SK-N-SH (cell line): ENCODE results near the gene DNMBP. TPM values are rescaled to one million over a fixed set of nuclear protein-coding genes. Genes with fewer than 3 reads are reported as not detected.

Experiments
- CTCF ChIA-PET: fragments of 300-600, 350-600 bp; formaldehyde crosslinking; extraction: SDS; loops from one replicate; lab custom pipeline; 2021; lab: Yijun Ruan, JAX
- POLR2A ChIA-PET: fragments of 350-600 bp; sonication (Branson Sonifier 250); formaldehyde crosslinking; extraction: SDS; loops from one replicate; lab custom pipeline; 2020; ENCODE audit warnings: antibody characterized with exemption, inconsistent platforms; lab: Yijun Ruan, JAX
- DNase-seq: peaks from one replicate; pipeline ENCODE4 v3.0.0; 2012
- H2AFZ ChIP-seq: fragments of 200-600 bp; sonication (generic); 2 replicates; pipeline ENCODE4 v1.8.1; 2016; ENCODE audit warnings: antibody characterized with exemption, mild to moderate bottlenecking, low read depth
- H3F3A ChIP-seq: fragments of 200-600 bp; sonication (generic); replicated peaks from 2 replicates; pipeline ENCODE3; 2016; ENCODE audit warnings: antibody characterized with exemption, mild to moderate bottlenecking; ENCODE audit not compliant: insufficient read depth
- H3K27ac ChIP-seq, 2 experiments: fragments of 200-500 bp in 1 of 2; fragments of 200-600 bp in 1 of 2; sonication (Bioruptor generic) in 1 of 2; sonication (generic), shearing (Covaris generic) in 1 of 2; 2 replicates each; pipeline versions ENCODE4 v1.5.1 to v1.6.1; 2014 to 2016; ENCODE audit warnings: low read depth in 2 of 2, inconsistent platforms in 1 of 2, low read length in 1 of 2, mild to moderate bottlenecking in 1 of 2, mixed read lengths in 1 of 2
- H3K27me3 ChIP-seq: fragments of 200-600 bp; sonication (generic), shearing (Covaris generic); 2 replicates; pipeline ENCODE4 v1.6.1; 2016; ENCODE audit warnings: mixed run types; ENCODE audit not compliant: insufficient read depth
- H3K36me3 ChIP-seq, 2 experiments: fragments of 200-500 bp in 1 of 2; fragments of 200-600 bp in 1 of 2; sonication (Bioruptor generic) in 1 of 2; sonication (generic) in 1 of 2; replicated peaks in 1 of 2; 2 replicates each; pipeline versions ENCODE3 to v1.5.1; 2014 to 2016; ENCODE audit warnings: low read length in 1 of 2, mild to moderate bottlenecking in 1 of 2; ENCODE audit not compliant: insufficient read depth in 2 of 2, control insufficient read depth in 1 of 2
- H3K4me1 ChIP-seq, 2 experiments: fragments of 200-500 bp in 1 of 2; fragments of 200-600 bp in 1 of 2; sonication (Bioruptor generic) in 1 of 2; sonication (generic), shearing (Covaris generic) in 1 of 2; 2 replicates each; pipeline versions ENCODE4 v1.5.1 to v1.6.1; 2014 to 2016; ENCODE audit warnings: low read depth in 1 of 2, low read length in 1 of 2, mixed run types in 1 of 2; ENCODE audit not compliant: insufficient read depth in 2 of 2, control insufficient read depth in 1 of 2
- H3K4me2 ChIP-seq: fragments of 200-600 bp; sonication (generic), shearing (Covaris generic); 2 replicates; pipeline ENCODE4 v1.6.1; 2017; ENCODE audit warnings: mixed run types
- H3K4me3 ChIP-seq, 2 experiments: fragments of 200-500 bp in 1 of 2; fragments of 200-600 bp in 1 of 2; sonication (Bioruptor generic) in 1 of 2; sonication (generic), shearing (Covaris generic) in 1 of 2; 2 replicates each; pipeline versions ENCODE4 v1.5.1 to v1.8.1; 2014 to 2016; ENCODE audit warnings: low read depth in 2 of 2, inconsistent platforms in 1 of 2, low read length in 1 of 2, mild to moderate bottlenecking in 1 of 2, mixed read lengths in 1 of 2, moderate library complexity in 1 of 2
- H3K79me2 ChIP-seq: fragments of 200-600 bp; sonication (generic); 2 replicates; pipeline ENCODE4 v1.8.1; 2017; ENCODE audit warnings: mild to moderate bottlenecking; ENCODE audit not compliant: insufficient read depth
- H3K9ac ChIP-seq: fragments of 200-600 bp; sonication (generic); 2 replicates; pipeline ENCODE4 v1.6.1; 2017; ENCODE audit warnings: mixed run types
- H3K9me2 ChIP-seq: fragments of 200-600 bp; sonication (generic); 2 replicates; pipeline ENCODE4 v1.6.1; 2017; ENCODE audit warnings: mixed run types
- H3K9me3 ChIP-seq: fragments of 200-600 bp; sonication (generic); 2 replicates; pipeline ENCODE4 v1.6.1; 2017; ENCODE audit warnings: mixed run types, mild to moderate bottlenecking, moderate library complexity
- H4K20me1 ChIP-seq: fragments of 200-600 bp; sonication (generic); 2 replicates; pipeline ENCODE4 v1.6.1; 2017; ENCODE audit warnings: mild to moderate bottlenecking, mixed run types; ENCODE audit not compliant: insufficient read depth
- CHD2 ChIP-seq: fragments of 150-350 bp; IDR thresholded peaks from 2 replicates; pipeline ENCODE4 v1.6.1; 2018; ENCODE audit warnings: low read length; ENCODE audit not compliant: partially characterized antibody
- FOSL2 ChIP-seq: IDR thresholded peaks from 2 replicates; pipeline ENCODE4 v1.4.0; 2012; ENCODE audit warnings: low read depth, mild to moderate bottlenecking, moderate library complexity, borderline replicate concordance
- FOXJ3 ChIP-seq: sonication (generic); formaldehyde crosslinking; IDR thresholded peaks from 2 replicates; pipeline ENCODE4 v1.5.1; 2020; ENCODE audit warnings: mild to moderate bottlenecking, missing genetic modification reagents
- FOXM1 ChIP-seq: IDR thresholded peaks from 2 replicates; pipeline ENCODE4 v1.4.0; 2012; ENCODE audit warnings: low read depth, mild to moderate bottlenecking
- MXI1 ChIP-seq: IDR thresholded peaks from 2 replicates; pipeline ENCODE4 v1.6.1; 2012; ENCODE audit warnings: mild to moderate bottlenecking, low read depth, low read length, improper control_type of control experiment
- NFIC ChIP-seq: IDR thresholded peaks from 2 replicates; pipeline ENCODE4 v1.4.0; 2012; ENCODE audit warnings: borderline replicate concordance
- NRF1 ChIP-seq: IDR thresholded peaks from 2 replicates; pipeline ENCODE4 v1.6.1; 2012; ENCODE audit warnings: low read depth, mild to moderate bottlenecking, low read length
- POLR2AphosphoS5 ChIP-seq: IDR thresholded peaks from 2 replicates; pipeline ENCODE4 v1.6.1; 2012; ENCODE audit warnings: low read depth, low read length
- RFX5 ChIP-seq: IDR thresholded peaks from 2 replicates; pipeline ENCODE4 v1.6.1; 2012; ENCODE audit warnings: mild to moderate bottlenecking, improper control_type of control experiment, low read length
- SIN3A ChIP-seq: IDR thresholded peaks from 2 replicates; pipeline ENCODE4 v1.6.1; 2012; ENCODE audit warnings: low read depth, mild to moderate bottlenecking, low read length, moderate library complexity, borderline replicate concordance
- TCF12 ChIP-seq: IDR thresholded peaks from 2 replicates; pipeline ENCODE4 v1.4.0; 2012
- WGBS: methylation state at CpG from one replicate; pipeline ENCODE4 v1.1.6; 2017; ENCODE audit warnings: low lambda C conversion rate; 5-methylcytosine and 5-hydroxymethylcytosine counted together
- polyA plus RNA-seq, 3 experiments: library from polyadenylated mRNA; depleted of rRNA; stranded (reverse); fragments of >200 nt; gene quantifications; 2 replicates each; pipeline ENCODE4 v1.2.3, GENCODE V29; 2012
- TF ChIP-seq, protein P1 (sequence below): IDR thresholded peaks from 2 replicates; pipeline ENCODE4 v1.4.0; 2012; ENCODE audit warnings: low read depth, borderline replicate concordance
- TF ChIP-seq, protein P2 (sequence below): IDR thresholded peaks from 2 replicates; pipeline ENCODE4 v1.4.0; 2012; ENCODE audit warnings: low read depth, borderline replicate concordance
- TF ChIP-seq, protein P3 (sequence below): fragments of 150-350 bp; IDR thresholded peaks from 2 replicates; pipeline ENCODE4 v1.6.1; 2016; ENCODE audit warnings: mild to moderate bottlenecking, low read depth, low read length
- TF ChIP-seq, protein P4 (sequence below): IDR thresholded peaks from 2 replicates; pipeline ENCODE4 v1.4.0; 2012; ENCODE audit warnings: low read depth
- TF ChIP-seq, protein P5 (sequence below): fragments of 150-350 bp; IDR thresholded peaks from 2 replicates; pipeline ENCODE4 v1.6.1; 2017; ENCODE audit warnings: antibody characterized with exemption, low read length, low read depth, borderline replicate concordance
- TF ChIP-seq, protein P6 (sequence below): IDR thresholded peaks from 2 replicates; pipeline ENCODE4; 2012
- TF ChIP-seq, protein P7 (sequence below): fragments of 200-600 bp; sonication (generic); IDR thresholded peaks from 2 replicates; pipeline ENCODE4 v1.6.1; 2017; ENCODE audit warnings: antibody characterized with exemption, mild to moderate bottlenecking, moderate library complexity

DNMBP gene
- polyA plus RNA-seq, 1 of the 3 experiments (the other 2 are of a cell fraction), result 40.2 TPM

DNA sequence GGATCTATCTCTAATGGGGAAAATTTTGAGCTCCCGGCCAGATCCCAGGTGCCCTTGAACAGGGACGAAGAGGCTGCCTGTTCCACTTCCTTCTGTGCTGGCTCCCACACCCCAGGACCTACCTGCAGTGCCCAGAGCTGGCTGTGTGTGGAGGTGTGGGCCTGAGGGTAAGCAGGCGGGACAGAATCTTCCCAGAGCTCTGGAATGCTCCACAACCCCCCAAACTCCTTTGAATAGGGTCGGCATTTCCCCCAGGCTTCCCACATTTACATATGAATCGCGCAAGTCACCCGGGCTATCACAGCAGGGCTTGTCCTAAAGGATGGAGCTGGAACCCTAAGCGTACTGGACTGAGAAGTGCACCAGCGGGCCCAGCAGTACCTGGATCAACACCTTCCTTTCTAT is 95.9 kb downstream of the DNMBP start:
- no peak for TF ChIP-seq POLR2AphosphoS5
- TF ChIP-seq, protein P1, sequence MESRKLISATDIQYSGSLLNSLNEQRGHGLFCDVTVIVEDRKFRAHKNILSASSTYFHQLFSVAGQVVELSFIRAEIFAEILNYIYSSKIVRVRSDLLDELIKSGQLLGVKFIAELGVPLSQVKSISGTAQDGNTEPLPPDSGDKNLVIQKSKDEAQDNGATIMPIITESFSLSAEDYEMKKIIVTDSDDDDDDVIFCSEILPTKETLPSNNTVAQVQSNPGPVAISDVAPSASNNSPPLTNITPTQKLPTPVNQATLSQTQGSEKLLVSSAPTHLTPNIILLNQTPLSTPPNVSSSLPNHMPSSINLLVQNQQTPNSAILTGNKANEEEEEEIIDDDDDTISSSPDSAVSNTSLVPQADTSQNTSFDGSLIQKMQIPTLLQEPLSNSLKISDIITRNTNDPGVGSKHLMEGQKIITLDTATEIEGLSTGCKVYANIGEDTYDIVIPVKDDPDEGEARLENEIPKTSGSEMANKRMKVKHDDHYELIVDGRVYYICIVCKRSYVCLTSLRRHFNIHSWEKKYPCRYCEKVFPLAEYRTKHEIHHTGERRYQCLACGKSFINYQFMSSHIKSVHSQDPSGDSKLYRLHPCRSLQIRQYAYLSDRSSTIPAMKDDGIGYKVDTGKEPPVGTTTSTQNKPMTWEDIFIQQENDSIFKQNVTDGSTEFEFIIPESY, result no peak
- no peak for TF ChIP-seq FOXJ3 (CRISPR knock-in tag)
- TF ChIP-seq FOSL2, result no peak
- TF ChIP-seq, protein P2, sequence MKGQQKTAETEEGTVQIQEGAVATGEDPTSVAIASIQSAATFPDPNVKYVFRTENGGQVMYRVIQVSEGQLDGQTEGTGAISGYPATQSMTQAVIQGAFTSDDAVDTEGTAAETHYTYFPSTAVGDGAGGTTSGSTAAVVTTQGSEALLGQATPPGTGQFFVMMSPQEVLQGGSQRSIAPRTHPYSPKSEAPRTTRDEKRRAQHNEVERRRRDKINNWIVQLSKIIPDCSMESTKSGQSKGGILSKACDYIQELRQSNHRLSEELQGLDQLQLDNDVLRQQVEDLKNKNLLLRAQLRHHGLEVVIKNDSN, result no peak
- TF ChIP-seq RFX5, result no peak
- no peak for TF ChIP-seq MXI1
- TF ChIP-seq, protein P3, sequence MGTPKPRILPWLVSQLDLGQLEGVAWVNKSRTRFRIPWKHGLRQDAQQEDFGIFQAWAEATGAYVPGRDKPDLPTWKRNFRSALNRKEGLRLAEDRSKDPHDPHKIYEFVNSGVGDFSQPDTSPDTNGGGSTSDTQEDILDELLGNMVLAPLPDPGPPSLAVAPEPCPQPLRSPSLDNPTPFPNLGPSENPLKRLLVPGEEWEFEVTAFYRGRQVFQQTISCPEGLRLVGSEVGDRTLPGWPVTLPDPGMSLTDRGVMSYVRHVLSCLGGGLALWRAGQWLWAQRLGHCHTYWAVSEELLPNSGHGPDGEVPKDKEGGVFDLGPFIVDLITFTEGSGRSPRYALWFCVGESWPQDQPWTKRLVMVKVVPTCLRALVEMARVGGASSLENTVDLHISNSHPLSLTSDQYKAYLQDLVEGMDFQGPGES, result no peak
- TF ChIP-seq, protein P4, sequence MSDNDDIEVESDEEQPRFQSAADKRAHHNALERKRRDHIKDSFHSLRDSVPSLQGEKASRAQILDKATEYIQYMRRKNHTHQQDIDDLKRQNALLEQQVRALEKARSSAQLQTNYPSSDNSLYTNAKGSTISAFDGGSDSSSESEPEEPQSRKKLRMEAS, result no peak
- no peak overlapping the region for H3K4me2 ChIP-seq
- H3K4me3 ChIP-seq, result no peak overlapping the region
- DNase-seq, result no peak
- H4K20me1 ChIP-seq, result peaks cover 31% of the 10 kb centered on the region
- CTCF ChIA-PET, result interaction anchor here (0.6 to 1.3 kb wide), 3 partner anchors 68 to 132 kb away, joined by 3 to 4 read pairs (median 3); no protein-coding TSS in a partner anchor
- H3K27ac ChIP-seq, result 0 out of 4 replicates have a peak overlapping the region, but pooled peaks of 1 of the 2 experiments have one; percentile 26
- H3K36me3 ChIP-seq, result peaks cover 2 to 57% of the 10 kb centered on the region in 2 experiments
- peaks cover 15% of the 10 kb centered on the region for H3F3A ChIP-seq
- H2AFZ ChIP-seq, result no peak overlapping the region
- no peaks in the 10 kb centered on the region for H3K27me3 ChIP-seq
- 77% methylated on average over 8 of the region's 9 CpGs for WGBS
- peaks cover 98% of the 10 kb centered on the region for H3K79me2 ChIP-seq
- POLR2A ChIA-PET, result no interaction called here
- H3K9me2 ChIP-seq, result no peaks in the 10 kb centered on the region
- no peak overlapping the region for H3K9ac ChIP-seq
- H3K4me1 ChIP-seq, result peaks cover 0 to 34% of the 10 kb centered on the region in 2 experiments; a peak in 1 of 4 replicates
- H3K9me3 ChIP-seq, result no peaks in the 10 kb centered on the region

DNA sequence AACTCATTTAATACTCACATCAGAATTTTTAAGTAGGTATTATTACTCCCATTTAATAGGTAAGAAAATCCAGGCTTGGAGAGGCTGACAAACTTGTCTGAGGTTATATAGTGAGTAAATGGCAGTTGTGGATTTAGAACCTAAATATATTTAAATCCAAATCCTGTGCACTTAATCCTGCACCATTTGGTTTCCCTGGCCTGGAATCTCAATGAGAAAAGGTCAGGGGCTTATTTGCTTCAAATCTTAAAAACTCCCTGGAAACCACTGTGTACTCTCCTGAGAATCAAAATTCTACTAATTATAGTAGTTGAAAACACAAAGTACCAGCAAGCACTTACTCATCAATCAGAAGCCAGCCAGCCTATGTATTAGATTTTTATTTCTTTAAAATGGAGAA is 97.7 kb downstream of the DNMBP start:
- Histone ChIP-seq H3K27me3 (no peaks in the 10 kb centered on the region), H3K27ac (peak overlapping the region in 1 of 2 experiments; percentile 26; a peak in 1 of 4 replicates), H3K4me3 (no peak overlapping the region), H2AFZ (no peak overlapping the region), H3K9me2 (no peaks in the 10 kb centered on the region), H3K9ac (no peak overlapping the region), H3K4me1 (peaks cover 0 to 27% of the 10 kb centered on the region in 2 experiments; a peak in 1 of 4 replicates), H3K4me2 (no peak overlapping the region), H3F3A (peaks cover 21% of the 10 kb centered on the region), H3K79me2 (peaks cover 97% of the 10 kb centered on the region), H4K20me1 (peaks cover 23% of the 10 kb centered on the region), H3K36me3 (peaks cover 14 to 67% of the 10 kb centered on the region in 2 experiments), H3K9me3 (no peaks in the 10 kb centered on the region)
- ChIA-PET CTCF (no interaction called here), POLR2A (no interaction called here)
- no peak for DNase-seq
- TF ChIP-seq SIN3A (no peak), CHD2 (no peak), POLR2AphosphoS5 (no peak), NFIC (no peak), FOXM1 (no peak), TCF12 (no peak), NRF1 (no peak)
- TF ChIP-seq, protein P5, sequence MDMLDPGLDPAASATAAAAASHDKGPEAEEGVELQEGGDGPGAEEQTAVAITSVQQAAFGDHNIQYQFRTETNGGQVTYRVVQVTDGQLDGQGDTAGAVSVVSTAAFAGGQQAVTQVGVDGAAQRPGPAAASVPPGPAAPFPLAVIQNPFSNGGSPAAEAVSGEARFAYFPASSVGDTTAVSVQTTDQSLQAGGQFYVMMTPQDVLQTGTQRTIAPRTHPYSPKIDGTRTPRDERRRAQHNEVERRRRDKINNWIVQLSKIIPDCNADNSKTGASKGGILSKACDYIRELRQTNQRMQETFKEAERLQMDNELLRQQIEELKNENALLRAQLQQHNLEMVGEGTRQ, result no peak
- TF ChIP-seq, protein P6, sequence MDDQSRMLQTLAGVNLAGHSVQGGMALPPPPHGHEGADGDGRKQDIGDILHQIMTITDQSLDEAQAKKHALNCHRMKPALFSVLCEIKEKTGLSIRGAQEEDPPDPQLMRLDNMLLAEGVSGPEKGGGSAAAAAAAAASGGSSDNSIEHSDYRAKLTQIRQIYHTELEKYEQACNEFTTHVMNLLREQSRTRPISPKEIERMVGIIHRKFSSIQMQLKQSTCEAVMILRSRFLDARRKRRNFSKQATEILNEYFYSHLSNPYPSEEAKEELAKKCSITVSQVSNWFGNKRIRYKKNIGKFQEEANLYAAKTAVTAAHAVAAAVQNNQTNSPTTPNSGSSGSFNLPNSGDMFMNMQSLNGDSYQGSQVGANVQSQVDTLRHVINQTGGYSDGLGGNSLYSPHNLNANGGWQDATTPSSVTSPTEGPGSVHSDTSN, result no peak
- TF ChIP-seq, protein P7, sequence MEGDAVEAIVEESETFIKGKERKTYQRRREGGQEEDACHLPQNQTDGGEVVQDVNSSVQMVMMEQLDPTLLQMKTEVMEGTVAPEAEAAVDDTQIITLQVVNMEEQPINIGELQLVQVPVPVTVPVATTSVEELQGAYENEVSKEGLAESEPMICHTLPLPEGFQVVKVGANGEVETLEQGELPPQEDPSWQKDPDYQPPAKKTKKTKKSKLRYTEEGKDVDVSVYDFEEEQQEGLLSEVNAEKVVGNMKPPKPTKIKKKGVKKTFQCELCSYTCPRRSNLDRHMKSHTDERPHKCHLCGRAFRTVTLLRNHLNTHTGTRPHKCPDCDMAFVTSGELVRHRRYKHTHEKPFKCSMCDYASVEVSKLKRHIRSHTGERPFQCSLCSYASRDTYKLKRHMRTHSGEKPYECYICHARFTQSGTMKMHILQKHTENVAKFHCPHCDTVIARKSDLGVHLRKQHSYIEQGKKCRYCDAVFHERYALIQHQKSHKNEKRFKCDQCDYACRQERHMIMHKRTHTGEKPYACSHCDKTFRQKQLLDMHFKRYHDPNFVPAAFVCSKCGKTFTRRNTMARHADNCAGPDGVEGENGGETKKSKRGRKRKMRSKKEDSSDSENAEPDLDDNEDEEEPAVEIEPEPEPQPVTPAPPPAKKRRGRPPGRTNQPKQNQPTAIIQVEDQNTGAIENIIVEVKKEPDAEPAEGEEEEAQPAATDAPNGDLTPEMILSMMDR, result no peak
- TF ChIP-seq, protein P2, result no peak
